ENCODE results near the gene TMPRSS3. TPM values are rescaled to one million over a fixed set of nuclear protein-coding genes. Genes with fewer than 3 reads are reported as not detected.

The TMPRSS3 gene
- total RNA-seq, 1 donor from 2014 or later, result not detected

DNA sequence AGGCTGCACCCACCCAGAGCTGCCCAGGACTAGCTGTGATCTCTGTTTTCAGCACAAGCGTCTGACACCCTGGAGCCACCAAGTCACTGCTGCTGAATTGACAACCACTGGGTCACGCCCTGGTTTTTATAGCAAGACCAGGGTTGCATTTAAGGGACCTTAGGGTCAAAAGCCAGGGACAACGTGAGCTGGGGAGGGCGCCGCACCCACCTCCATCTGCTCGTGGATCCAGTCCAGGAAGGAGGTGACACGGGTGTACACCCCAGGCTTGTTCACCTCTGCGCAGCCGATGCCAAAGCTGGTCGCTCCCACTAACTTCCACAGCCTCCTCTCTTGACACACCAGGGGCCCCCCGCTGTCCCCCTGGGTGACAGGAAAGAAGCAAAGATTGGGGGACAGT, 20.3 kb downstream of the TMPRSS3 start:
- Mint-ChIP-seq H3K27ac (no peak overlapping the region), H3K27me3 (ENCODE audit: insufficient read depth, low read depth) (peaks cover 12% of the 10 kb centered on the region), H3K36me3 (no peaks in the 10 kb centered on the region), H3K4me3 (no peak overlapping the region), H3K4me1 (peaks cover 13% of the 10 kb centered on the region), H3K9me3 (peaks cover 5% of the 10 kb centered on the region)
- peaks cover 10% of the 10 kb centered on the region for H3K4me1 ChIP-seq
- no peaks in the 10 kb centered on the region for H3K27me3 ChIP-seq
- H4K20me1 ChIP-seq (ENCODE audit: low read depth), result no peaks in the 10 kb centered on the region
- H3K79me2 ChIP-seq (ENCODE audit: low read depth), result no peaks in the 10 kb centered on the region
- H3K9ac ChIP-seq, result no peak overlapping the region
- TF ChIP-seq EZH2phosphoT487 (IDR thresholded peaks at IDR 0.05) (no peak), EZH2 (IDR thresholded peaks at IDR 0.05) (no peak)
- TF ChIP-seq, protein P1, sequence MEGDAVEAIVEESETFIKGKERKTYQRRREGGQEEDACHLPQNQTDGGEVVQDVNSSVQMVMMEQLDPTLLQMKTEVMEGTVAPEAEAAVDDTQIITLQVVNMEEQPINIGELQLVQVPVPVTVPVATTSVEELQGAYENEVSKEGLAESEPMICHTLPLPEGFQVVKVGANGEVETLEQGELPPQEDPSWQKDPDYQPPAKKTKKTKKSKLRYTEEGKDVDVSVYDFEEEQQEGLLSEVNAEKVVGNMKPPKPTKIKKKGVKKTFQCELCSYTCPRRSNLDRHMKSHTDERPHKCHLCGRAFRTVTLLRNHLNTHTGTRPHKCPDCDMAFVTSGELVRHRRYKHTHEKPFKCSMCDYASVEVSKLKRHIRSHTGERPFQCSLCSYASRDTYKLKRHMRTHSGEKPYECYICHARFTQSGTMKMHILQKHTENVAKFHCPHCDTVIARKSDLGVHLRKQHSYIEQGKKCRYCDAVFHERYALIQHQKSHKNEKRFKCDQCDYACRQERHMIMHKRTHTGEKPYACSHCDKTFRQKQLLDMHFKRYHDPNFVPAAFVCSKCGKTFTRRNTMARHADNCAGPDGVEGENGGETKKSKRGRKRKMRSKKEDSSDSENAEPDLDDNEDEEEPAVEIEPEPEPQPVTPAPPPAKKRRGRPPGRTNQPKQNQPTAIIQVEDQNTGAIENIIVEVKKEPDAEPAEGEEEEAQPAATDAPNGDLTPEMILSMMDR (IDR thresholded peaks at IDR 0.05), result no peak
- H3K27ac ChIP-seq, result no peak overlapping the region
- no peak for DNase-seq (ENCODE audit: low spot score)
- H3K9me3 ChIP-seq (ENCODE audit: low read depth), result no peaks in the 10 kb centered on the region
- H3K4me2 ChIP-seq, result no peak overlapping the region
- no peaks in the 10 kb centered on the region for H3K36me3 ChIP-seq
- H3F3A ChIP-seq (ENCODE audit: low read depth), result no peaks in the 10 kb centered on the region
- no peak overlapping the region for H2AFZ ChIP-seq (replicated peaks)
- no peak overlapping the region for H3K4me3 ChIP-seq

DNA sequence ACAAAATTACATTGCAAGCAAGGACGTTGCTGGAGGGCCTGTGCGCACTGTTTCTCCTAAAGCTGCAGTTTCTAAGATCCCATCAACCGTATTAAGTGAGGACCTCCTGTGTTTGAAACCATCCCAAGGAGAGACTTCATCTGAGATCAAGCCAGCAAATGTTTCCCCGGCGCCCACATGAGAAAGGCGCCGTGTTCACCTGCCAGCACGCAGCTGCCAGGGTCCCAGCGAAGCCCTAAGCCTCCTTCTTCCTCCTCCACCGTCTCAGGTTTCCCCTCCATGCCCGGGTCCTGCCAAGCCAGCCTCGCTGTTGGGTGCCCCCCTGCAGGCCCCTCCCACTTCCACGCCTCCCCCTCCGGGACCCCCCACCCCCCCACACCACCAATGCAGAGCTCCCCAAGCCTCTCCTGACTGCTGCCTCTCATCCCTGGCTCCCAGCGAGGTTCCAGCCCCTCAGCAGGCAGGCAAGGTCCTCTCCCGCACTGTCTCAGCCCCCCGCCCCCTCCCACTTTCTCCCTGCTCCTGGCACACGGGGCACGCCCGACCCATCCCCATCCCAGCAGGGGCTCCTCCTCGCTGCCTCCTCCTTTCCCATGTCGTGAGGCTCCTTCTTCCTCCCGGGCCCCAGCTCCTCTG, 20.9 kb downstream of the TMPRSS3 start:
- Mint-ChIP-seq H3K9me3 (peaks cover 5% of the 10 kb centered on the region), H3K36me3 (no peaks in the 10 kb centered on the region), H3K4me3 (no peak overlapping the region), H3K27ac (no peak overlapping the region), H3K27me3 (ENCODE audit: insufficient read depth, low read depth) (peaks cover 12% of the 10 kb centered on the region), H3K4me1 (peaks cover 13% of the 10 kb centered on the region)
- Histone ChIP-seq H3F3A (ENCODE audit: low read depth) (no peaks in the 10 kb centered on the region), H3K27ac (no peak overlapping the region), H3K4me2 (no peak overlapping the region), H2AFZ (replicated peaks) (no peak overlapping the region), H3K4me3 (no peak overlapping the region), H3K4me1 (peaks cover 10% of the 10 kb centered on the region), H3K79me2 (ENCODE audit: low read depth) (no peaks in the 10 kb centered on the region), H3K36me3 (no peaks in the 10 kb centered on the region), H3K9ac (no peak overlapping the region), H3K27me3 (no peaks in the 10 kb centered on the region), H4K20me1 (ENCODE audit: low read depth) (no peaks in the 10 kb centered on the region), H3K9me3 (ENCODE audit: low read depth) (no peaks in the 10 kb centered on the region)
- DNase-seq (ENCODE audit: low spot score), result peak; percentile 21
- TF ChIP-seq EZH2 (IDR thresholded peaks at IDR 0.05), result no peak
- TF ChIP-seq, protein P1 (IDR thresholded peaks at IDR 0.05), result no peak

DNA sequence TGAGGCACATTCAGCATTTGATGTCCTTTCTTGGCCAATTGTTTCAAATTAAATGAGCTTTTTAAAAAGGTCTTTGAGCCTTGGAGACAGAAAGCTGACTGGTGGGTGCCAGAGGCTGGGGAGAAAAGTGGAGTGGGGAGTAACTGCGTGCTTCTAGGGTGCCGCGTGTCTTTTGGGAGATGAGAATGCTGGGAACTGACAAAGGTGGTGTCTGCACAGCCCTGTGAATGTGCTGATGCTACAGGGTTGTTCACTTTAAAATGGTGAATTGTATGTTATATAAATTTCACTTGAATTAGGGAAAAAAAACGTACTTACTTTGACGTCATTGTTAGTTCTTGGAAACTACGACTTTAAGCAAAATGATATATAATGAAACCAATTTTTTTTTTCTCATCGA, 21.4 kb downstream of the TMPRSS3 start:
- H3K36me3 Mint-ChIP-seq, result no peaks in the 10 kb centered on the region
- H3K9me3 Mint-ChIP-seq, result peaks cover 5% of the 10 kb centered on the region
- H4K20me1 ChIP-seq (ENCODE audit: low read depth), result no peaks in the 10 kb centered on the region

More for the DNA sequence above, 21.4 kb downstream of the TMPRSS3 start:
- H3K36me3 ChIP-seq, result no peaks in the 10 kb centered on the region
- H3K4me2 ChIP-seq, result no peak overlapping the region
- TF ChIP-seq EZH2 (IDR thresholded peaks at IDR 0.05), result no peak
- no peak for TF ChIP-seq EZH2phosphoT487 (IDR thresholded peaks at IDR 0.05)
- TF ChIP-seq, protein P1 (IDR thresholded peaks at IDR 0.05), result no peak
- H3K9ac ChIP-seq, result no peak overlapping the region
- peak overlapping the region; percentile 76 for H3K27ac Mint-ChIP-seq
- H3K27me3 Mint-ChIP-seq (ENCODE audit: insufficient read depth, low read depth), result peaks cover 12% of the 10 kb centered on the region
- no peak for DNase-seq (ENCODE audit: low spot score)
- H3K4me1 ChIP-seq, result peaks cover 10% of the 10 kb centered on the region
- H3K27me3 ChIP-seq, result no peaks in the 10 kb centered on the region
- no peak overlapping the region for H3K27ac ChIP-seq
- peaks cover 13% of the 10 kb centered on the region for H3K4me1 Mint-ChIP-seq
- no peaks in the 10 kb centered on the region for H3K9me3 ChIP-seq (ENCODE audit: low read depth)
- H3F3A ChIP-seq (ENCODE audit: low read depth), result no peaks in the 10 kb centered on the region
- no peak overlapping the region for H3K4me3 Mint-ChIP-seq
- no peak overlapping the region for H2AFZ ChIP-seq (replicated peaks)
- H3K79me2 ChIP-seq (ENCODE audit: low read depth), result no peaks in the 10 kb centered on the region
- no peak overlapping the region for H3K4me3 ChIP-seq

Data from neural progenitor cell (in vitro differentiated cells).